GM12874 (cell line): ENCODE data around the gene IL23R.

Experiments
- CTCF ChIP-seq: IDR thresholded peaks from 2 replicates; pipeline ENCODE4 v1.5.1; 2011; ENCODE audit warnings: low read depth, mild to moderate bottlenecking, control low read depth, low read length, moderate library complexity; ENCODE audit not compliant: insufficient read depth

IL23R gene

DNA sequence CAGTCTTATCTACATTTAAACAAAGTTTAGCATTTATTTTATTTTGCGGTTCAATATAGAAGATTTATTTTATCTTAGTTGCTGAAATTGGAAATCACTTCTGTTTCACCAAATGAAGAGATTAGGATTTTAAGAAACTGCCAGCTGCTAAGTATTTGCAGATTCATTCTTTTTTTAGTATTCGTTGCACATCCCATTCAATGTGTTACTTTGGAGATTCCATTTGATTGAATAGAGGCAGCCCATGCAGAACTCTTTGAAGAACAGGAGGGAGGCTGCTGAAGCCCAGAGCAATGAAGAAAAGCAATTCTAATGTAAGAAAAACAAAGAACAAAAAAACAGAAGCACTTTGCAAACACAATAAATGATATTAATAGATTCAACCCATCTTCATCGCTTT, 102.8 kb downstream of the IL23R start:
- TF ChIP-seq CTCF: no peak

GRCh38 chr1:67270541-67270940, 104.3 kb downstream of the IL23R start:
- TF ChIP-seq CTCF: no peak

DNA sequence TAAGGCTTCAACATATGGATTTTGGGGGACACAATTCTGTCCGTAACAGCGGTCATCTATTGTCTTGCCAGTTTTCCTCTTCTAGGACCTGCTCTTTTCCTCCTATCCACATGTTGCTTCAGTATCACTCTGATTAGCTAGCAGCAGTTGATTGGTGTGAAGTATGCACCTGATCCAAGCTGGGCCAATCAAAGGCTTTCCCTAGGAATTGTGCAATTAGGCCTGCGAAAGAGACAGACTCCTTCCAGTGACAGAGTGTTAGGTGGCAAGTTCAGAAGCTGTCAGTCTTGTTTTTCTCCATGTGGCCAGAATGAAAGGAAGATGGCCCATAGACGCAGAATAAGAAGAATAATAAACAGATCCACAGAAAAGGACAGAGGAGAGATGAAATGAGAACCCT, 107.3 kb downstream of the IL23R start:
- no peak for TF ChIP-seq CTCF

- TF ChIP-seq CTCF: no peak
These were observed 108.5 kb downstream of the IL23R start for GRCh38 chr1:67274623-67275325.

GRCh38 chr1:67280696-67281095, 114.4 kb downstream of the IL23R start:
- no peak for TF ChIP-seq CTCF

- TF ChIP-seq CTCF: no peak
These were observed 115.0 kb downstream of the IL23R start for GRCh38 chr1:67281244-67281643.

DNA sequence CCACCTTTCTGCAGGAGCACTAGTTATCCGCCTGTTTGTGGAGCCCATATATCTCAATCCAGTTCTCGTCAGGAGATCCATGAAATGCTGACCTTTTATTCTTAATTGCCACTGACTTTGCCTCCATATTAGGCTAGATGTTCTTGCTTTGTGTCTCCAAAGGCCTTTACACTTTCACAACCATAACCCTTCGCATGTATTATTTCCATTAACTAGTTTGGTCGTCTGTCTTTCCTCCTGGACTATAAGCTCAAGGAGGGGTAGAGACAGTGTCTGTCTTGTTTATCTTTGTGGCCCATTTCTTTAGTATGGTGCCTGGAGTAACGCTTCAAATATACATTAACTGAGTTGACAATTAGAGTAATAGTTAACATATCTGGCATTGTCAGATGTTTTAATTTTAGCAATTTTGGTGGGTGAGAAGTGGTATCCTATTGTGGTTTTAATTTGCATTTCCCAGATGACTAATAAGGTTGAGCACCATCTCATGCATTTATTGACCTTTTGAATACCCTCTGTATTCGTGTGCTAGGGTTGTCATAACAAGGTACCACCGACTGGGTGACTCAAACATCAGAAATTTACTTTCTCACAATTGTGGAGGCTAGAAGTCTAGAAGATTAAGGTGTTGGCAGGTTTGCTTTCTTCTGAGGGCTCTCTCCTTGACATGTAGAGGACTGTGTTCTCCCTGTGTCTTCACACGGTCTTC, 119.7 kb downstream of the IL23R start:
- TF ChIP-seq CTCF: no peak
